Lower leg skin (tissue), 4 donors: ENCODE data around the gene PTCSC3. TPM values are rescaled to one million over a fixed set of nuclear protein-coding genes. Genes with fewer than 3 reads are reported as not detected.

ENCODE experiments used
- DNase-seq, 2 donors: peaks; one replicate each; pipeline ENCODE4 v3.0.0-alpha.2; 2019; ENCODE audit warnings: low spot score in 2 of 2
- H3K4me3 ChIP-seq: fragments of 200-600 bp; sonication (generic); 2 replicates; pipeline ENCODE4 v1.5.1; 2017; ENCODE audit warnings: mild to moderate bottlenecking, low read depth; ENCODE audit not compliant: poor library complexity, severe bottlenecking
- POLR2A ChIP-seq, 2 donors: fragments of 450-650 bp; IDR thresholded peaks; one replicate each; pipeline ENCODE4 v1.6.1; 2016 to 2017; ENCODE audit warnings: antibody characterized with exemption in 2 of 2, mild to moderate bottlenecking in 1 of 2, moderate library complexity in 1 of 2
- WGBS, 2 donors: methylation state at CpG; one replicate each; pipeline ENCODE4 v1.1.5; 2018; 5-methylcytosine and 5-hydroxymethylcytosine counted together
- intact Hi-C: fragments of 100-400 bp; cut with DNase I; formaldehyde crosslinking; loops from one replicate; pipeline ENCODE4 v1.15.0; 2023; ENCODE audit warnings: low total_unique reads
- total RNA-seq, 4 donors: library from RNA; depleted of rRNA; stranded (reverse); fragments of >200 nt; gene quantifications; one replicate each; pipeline ENCODE4 v1.1.0, GENCODE V29; 2016
- TF ChIP-seq, protein P1 (sequence below), 3 donors: fragments of 450-650 bp; IDR thresholded peaks; one replicate each; pipeline ENCODE4 v1.5.1; 2016; ENCODE audit warnings: antibody characterized with exemption in 3 of 3, mild to moderate bottlenecking in 3 of 3, moderate library complexity in 2 of 3

Gene PTCSC3
- total RNA-seq, 4 donors from 2014 or later: not detected

DNA sequence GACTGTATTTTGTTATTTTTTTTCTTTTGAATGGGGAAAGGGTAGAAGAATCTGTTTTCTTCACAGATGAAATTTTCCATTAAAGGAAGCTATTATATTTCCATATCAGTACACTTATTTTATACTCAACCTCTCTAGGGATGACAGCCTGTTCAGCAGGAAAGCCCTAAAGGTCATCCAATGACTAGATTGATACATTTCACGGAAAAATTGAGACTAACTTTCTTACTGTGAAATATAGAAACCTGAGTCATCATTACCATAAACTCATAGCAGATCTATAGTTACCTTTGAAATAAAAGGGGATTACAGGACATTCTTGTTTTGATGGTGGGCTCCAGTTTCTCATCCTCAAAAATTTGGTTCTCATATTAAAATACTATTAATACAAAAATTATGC, 36.1 kb upstream of the PTCSC3 start:
- 41 to 89% methylated on average over 1 of the region's 1 CpG for WGBS, 2 donors
- TF ChIP-seq, protein P1, sequence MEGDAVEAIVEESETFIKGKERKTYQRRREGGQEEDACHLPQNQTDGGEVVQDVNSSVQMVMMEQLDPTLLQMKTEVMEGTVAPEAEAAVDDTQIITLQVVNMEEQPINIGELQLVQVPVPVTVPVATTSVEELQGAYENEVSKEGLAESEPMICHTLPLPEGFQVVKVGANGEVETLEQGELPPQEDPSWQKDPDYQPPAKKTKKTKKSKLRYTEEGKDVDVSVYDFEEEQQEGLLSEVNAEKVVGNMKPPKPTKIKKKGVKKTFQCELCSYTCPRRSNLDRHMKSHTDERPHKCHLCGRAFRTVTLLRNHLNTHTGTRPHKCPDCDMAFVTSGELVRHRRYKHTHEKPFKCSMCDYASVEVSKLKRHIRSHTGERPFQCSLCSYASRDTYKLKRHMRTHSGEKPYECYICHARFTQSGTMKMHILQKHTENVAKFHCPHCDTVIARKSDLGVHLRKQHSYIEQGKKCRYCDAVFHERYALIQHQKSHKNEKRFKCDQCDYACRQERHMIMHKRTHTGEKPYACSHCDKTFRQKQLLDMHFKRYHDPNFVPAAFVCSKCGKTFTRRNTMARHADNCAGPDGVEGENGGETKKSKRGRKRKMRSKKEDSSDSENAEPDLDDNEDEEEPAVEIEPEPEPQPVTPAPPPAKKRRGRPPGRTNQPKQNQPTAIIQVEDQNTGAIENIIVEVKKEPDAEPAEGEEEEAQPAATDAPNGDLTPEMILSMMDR (IDR thresholded peaks at IDR 0.05): no peak
- no peak for TF ChIP-seq POLR2A (IDR thresholded peaks at IDR 0.05)
- intact Hi-C loops: no loop called here
- no peak overlapping the region for H3K4me3 ChIP-seq
- no peak for DNase-seq

DNA sequence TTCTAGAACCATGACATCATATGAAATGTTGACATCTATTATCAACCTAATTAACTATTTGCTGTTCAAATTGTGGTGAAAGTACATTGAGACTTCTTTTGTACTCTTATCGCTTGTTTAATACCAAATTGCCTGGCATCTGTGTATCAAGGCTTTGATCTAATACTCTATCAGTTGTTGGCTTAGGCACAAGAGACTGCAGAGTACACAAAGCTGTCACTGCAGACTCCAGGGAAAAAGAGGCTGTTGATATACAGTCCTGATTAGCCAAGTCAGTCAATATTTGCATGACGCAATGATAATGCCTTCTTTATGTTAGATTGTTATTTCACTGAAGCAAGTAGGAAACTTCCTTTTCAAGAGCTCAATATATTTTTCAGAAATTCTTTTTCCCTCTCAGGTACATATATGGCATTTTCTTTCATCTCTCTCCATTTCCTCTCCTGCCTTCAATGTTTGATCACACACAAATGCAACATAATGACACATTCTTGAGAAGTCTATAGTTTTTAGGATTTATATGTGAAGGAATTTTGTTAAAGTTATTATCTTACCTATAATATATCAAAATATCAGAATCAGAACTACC, 32.3 kb upstream of the PTCSC3 start:
- TF ChIP-seq POLR2A (IDR thresholded peaks at IDR 0.05): no peak
- TF ChIP-seq, protein P1 (IDR thresholded peaks at IDR 0.05): no peak
- intact Hi-C loops: loop anchor here (10.0 kb wide), 1 partner anchor 156 kb away; no protein-coding TSS in a partner anchor
- no peak overlapping the region for H3K4me3 ChIP-seq
- 60 to 74% methylated on average over 2 of the region's 2 CpGs for WGBS, 2 donors
- no peak for DNase-seq

DNA sequence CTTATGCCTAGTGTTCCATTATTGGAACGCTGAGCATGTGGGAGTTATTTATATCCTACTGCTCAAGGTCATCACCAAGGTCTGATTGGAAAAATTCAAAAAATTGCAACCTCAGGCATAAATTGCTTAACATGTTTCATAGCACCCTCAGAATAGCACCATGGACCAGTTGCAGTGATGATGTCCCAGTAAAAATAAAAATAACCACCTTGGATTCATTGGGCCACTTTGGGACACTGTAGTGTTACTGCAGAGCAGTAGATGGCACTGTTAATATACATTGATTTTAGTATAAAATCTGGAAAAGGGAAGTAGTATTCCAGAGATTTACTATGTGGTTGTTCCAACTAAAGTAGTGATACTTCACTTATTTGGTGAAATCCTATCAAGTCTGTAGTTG, 31.0 kb upstream of the PTCSC3 start:
- intact Hi-C loops: loop anchor here (10.0 kb wide), 1 partner anchor 157 kb away; no protein-coding TSS in a partner anchor
- no peak for TF ChIP-seq POLR2A (IDR thresholded peaks at IDR 0.05)
- TF ChIP-seq, protein P1 (IDR thresholded peaks at IDR 0.05): no peak
- H3K4me3 ChIP-seq: no peak overlapping the region
- WGBS, 2 donors: 88 to 89% methylated on average over 1 of the region's 1 CpG
- DNase-seq: no peak

DNA sequence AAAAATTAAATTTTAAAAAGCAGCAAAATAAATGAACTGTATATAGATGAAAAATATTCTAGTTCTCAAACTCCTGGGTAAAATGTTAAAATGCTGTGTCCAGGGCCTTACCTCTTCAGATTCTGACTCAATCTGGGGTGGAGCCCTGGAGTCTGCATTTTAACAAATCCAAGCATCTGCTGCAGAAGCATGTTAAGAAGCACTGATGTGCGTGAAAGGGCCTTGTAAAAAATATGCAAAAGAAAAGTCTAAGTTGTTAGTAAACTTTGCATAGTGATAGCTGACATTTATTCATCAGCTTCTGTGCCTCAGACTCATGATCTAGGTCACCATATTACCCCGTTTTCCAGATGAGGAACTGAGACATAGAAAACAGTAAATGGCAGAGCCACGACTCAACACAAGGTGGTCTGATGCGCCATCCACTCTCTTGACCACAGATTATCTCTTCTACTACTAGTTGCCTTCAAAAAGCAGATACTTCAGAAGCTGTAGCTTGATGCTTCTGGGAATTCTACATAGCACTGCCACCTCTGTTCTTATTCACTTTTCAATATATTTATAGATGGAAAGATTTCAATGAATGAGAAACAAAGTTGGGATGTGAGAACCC, 28.0 kb upstream of the PTCSC3 start:
- no peak overlapping the region for H3K4me3 ChIP-seq
- TF ChIP-seq POLR2A (IDR thresholded peaks at IDR 0.05): no peak
- TF ChIP-seq, protein P1 (IDR thresholded peaks at IDR 0.05): no peak
- WGBS, 2 donors: 79 to 80% methylated on average over 4 of the region's 4 CpGs
- intact Hi-C loops: loop anchor here (10.0 kb wide), 1 partner anchor 160 kb away; no protein-coding TSS in a partner anchor
- DNase-seq: no peak

DNA sequence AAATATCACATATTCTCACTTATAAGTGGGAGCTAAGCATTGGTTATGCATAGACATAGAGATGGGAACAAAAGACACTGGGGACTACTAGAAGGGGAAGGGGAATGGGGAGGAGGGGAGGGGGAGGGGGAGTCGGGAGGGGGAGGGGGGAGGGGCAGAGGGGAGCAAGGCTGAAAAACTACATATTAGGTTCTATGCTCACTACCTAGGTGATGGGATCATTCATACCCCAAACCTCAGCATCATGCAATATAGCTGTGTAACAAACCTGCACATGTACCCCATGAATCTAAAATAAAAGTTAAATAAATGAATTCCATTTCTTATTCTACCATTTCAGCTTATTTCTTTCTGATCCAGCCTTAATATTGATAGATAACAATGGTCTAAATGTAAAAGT, 21.9 kb upstream of the PTCSC3 start:
- no peak overlapping the region for H3K4me3 ChIP-seq
- no peak for TF ChIP-seq POLR2A (IDR thresholded peaks at IDR 0.05)
- TF ChIP-seq, protein P1 (IDR thresholded peaks at IDR 0.05): no peak
- intact Hi-C loops: no loop called here
- WGBS, 2 donors: 0 to 27% methylated on average over 1 of the region's 1 CpG
- DNase-seq: no peak
